LNCAP (cell line): Measurements from ENCODE around the gene NUBP2.

Source experiments
- CTCF ChIP-seq: fragments of 450-650 bp; IDR thresholded peaks from 2 replicates; pipeline ENCODE4 v1.5.1; 2017; ENCODE audit warnings: mild to moderate bottlenecking

The NUBP2 gene

GRCh38 chr16:1774448-1774780 is 8.3 kb upstream of the NUBP2 start:
- TF ChIP-seq CTCF = no peak

GRCh38 chr16:1775006-1775845 is 7.5 kb upstream of the NUBP2 start:
- no peak for TF ChIP-seq CTCF

GRCh38 chr16:1775846-1776671 is 6.7 kb upstream of the NUBP2 start:
- no peak for TF ChIP-seq CTCF

DNA sequence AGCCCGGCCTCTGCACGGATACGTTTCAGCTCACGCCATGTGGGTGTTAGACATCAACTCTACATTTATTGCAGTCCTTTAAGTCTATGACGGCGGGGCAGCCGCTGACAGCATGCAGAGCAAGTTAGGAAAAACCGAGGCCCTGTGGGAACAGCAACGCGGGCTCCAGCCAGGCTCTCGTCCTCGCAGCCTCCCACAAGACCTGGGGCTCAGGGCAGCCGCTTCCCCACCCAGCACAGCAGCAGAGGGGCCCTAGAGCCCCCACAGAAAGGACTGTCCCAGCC is 6.1 kb upstream of the NUBP2 start:
- no peak for TF ChIP-seq CTCF

DNA sequence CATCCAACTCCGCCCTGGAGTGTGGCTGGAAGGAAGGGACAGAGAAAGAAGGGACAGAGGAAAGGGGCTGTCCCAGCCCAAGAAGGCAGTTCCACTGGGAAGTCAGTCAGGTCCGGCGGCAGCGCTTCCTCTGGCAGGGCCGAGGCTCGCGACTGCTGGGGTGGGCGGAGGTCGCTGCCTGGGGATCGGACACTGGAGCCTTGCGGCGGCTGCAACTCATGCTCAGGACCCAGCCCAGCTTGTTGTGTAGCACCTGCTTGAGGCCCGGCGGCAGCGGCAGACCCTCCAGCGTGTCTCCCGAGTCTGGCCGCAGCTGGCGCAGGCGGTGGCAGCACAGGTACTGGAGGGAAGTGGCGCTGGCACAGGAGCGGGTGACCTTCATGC is 5.8 kb upstream of the NUBP2 start:
- TF ChIP-seq CTCF = no peak

- TF ChIP-seq CTCF = no peak
Observed at GRCh38 chr16:1777375-1778199, 5.2 kb upstream of the NUBP2 start.
